ENCODE data around the gene SYNE2.
A peak's percentile ranks its signal among the peaks of the same experiment; 100 is the strongest.

DNA sequence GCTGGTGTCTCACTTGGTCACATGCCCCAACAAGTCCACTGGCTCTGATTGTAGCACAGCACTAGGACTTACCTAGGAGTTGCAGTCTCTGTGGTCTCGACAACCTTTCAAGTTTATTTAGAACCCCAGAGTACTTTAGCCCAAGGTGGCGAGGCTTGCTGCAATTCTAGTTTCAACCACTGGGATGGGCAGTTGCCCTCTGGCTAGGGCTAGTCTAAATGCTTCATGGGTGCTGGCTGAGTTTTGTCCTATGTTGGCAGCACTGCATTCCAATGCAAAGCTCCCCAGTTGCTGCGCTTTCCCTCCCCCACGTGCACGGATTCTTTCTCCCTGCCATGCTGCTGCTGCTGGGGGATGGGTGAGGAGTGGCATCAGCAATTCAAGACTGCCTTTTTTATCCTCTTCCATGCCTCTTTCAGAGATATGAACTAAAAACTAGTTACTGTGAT, 207.9 kb downstream of the SYNE2 start:
- TF ChIP-seq CTCF (conservative IDR thresholded peaks at IDR 0.05 in 1 of 2, IDR thresholded peaks at IDR 0.05 in 1 of 2; ENCODE audit: low read depth in 1 of 2, low read length in 2 of 2) (peak; percentile 29 to 66), EZH2 (IDR thresholded peaks at IDR 0.05; ENCODE audit: low read length, missing control alignments) (no peak)

All from fibroblast of lung (primary cell).